Skeletal muscle satellite cell (primary cell): ENCODE results near the gene DMRTA1. TPM values are rescaled to one million over a fixed set of nuclear protein-coding genes. Genes with fewer than 3 reads are reported as not detected.

Source experiments
- H3K27me3 ChIP-seq: 2 replicates; pipeline ENCODE4 v1.7.0; 2013; ENCODE audit warnings: low read length; ENCODE audit not compliant: control insufficient read depth, insufficient read depth
- H3K36me3 ChIP-seq: 2 replicates; pipeline ENCODE4 v1.7.0; 2013; ENCODE audit warnings: mild to moderate bottlenecking, control low read depth, low read length; ENCODE audit not compliant: insufficient read depth
- H3K4me1 ChIP-seq: 2 replicates; pipeline ENCODE4 v1.7.0; 2013; ENCODE audit warnings: low read length; ENCODE audit not compliant: control insufficient read depth, insufficient read depth
- H3K4me2 ChIP-seq: 2 replicates; pipeline ENCODE4 v1.7.0; 2013; ENCODE audit warnings: mild to moderate bottlenecking, low read length
- H3K4me3 ChIP-seq: 2 replicates; pipeline ENCODE4 v1.7.0; 2013; ENCODE audit warnings: low read length
- H3K9ac ChIP-seq: 2 replicates; pipeline ENCODE4 v1.7.0; 2013; ENCODE audit warnings: mild to moderate bottlenecking, low read depth, low read length, moderate library complexity
- H3K9me3 ChIP-seq: replicated peaks from 2 replicates; pipeline ENCODE4 v1.7.0; 2013; ENCODE audit warnings: mild to moderate bottlenecking, control low read depth, low read length
- total RNA-seq: library from RNA; depleted of rRNA; stranded (reverse); fragments of >200 nt; gene quantifications from 2 replicates; pipeline ENCODE4 v1.2.3, GENCODE V29; 2012; rRNA removed

DMRTA1 gene
- under 0.01 and 0.51 TPM in 2 replicates for total RNA-seq

DNA sequence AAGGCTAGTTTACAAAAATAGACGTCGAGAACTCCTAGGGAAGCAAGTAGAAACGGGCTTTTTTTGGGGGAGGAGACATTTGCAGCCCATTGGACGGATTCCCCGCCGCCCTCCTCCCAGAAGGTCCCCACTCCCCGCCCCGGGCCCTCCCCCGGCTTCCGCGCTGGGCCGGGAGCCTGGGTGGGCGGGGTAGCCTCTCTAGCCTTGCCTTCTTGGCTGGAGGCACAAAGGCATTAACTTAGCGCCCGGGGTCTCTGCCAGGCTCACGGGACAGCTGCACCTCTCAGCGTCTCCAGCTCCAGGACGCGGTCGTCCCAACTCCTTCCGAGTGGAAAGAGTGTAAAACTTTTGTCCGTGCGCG, at the start of gene DMRTA1:
DMRTA1 (plus strand) TSS at position 236 of the 361 bp plus-strand sequence. CDS start 242 bp downstream, outside the sequence.
- peak within 1 kb of the TSS; percentile 81 for H3K9ac ChIP-seq
- H3K9me3 ChIP-seq = no peaks in the 10 kb centered on the region
- peak within 1 kb of the TSS; percentile 91 for H3K4me2 ChIP-seq
- no peaks in the 10 kb centered on the region for H3K36me3 ChIP-seq
- H3K4me3 ChIP-seq = peak within 1 kb of the TSS; percentile 93
- H3K27me3 ChIP-seq = no peaks in the 10 kb centered on the region
- H3K4me1 ChIP-seq = peaks cover 8% of the 10 kb centered on the region

DNA sequence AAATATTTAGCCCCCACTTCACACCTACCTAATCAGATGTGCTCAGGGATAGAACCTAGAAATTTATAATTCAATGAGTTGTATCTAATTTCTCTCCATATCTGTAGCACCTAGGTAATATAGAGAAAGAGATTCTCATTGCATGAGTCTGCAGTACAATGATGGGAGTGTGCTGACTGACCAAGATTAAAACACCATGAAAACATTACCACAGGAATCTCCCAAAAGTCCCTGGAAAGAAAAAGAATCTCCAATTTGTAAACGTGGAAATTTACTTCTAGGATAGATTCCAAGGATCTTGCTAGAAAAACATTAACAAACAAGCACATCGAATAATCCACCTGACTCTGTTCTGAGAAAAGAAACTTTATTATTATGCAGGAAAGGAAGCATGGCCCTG, 45.0 kb upstream of the DMRTA1 start:
- no peaks in the 10 kb centered on the region for H3K36me3 ChIP-seq
- no peak overlapping the region for H3K4me3 ChIP-seq
- H3K4me1 ChIP-seq = no peaks in the 10 kb centered on the region
- H3K9ac ChIP-seq = no peak overlapping the region
- H3K9me3 ChIP-seq = no peaks in the 10 kb centered on the region
- H3K4me2 ChIP-seq = no peak overlapping the region
- H3K27me3 ChIP-seq = no peaks in the 10 kb centered on the region

GRCh38 chr9:22405869-22406659, 40.6 kb upstream of the DMRTA1 start:
- Histone ChIP-seq H3K9me3 (no peaks in the 10 kb centered on the region), H3K9ac (no peak overlapping the region), H3K4me2 (no peak overlapping the region), H3K4me1 (no peaks in the 10 kb centered on the region), H3K36me3 (no peaks in the 10 kb centered on the region), H3K4me3 (no peak overlapping the region), H3K27me3 (no peaks in the 10 kb centered on the region)

GRCh38 chr9:22413884-22414283, 32.7 kb upstream of the DMRTA1 start:
- H3K36me3 ChIP-seq = no peaks in the 10 kb centered on the region
- H3K4me1 ChIP-seq = peaks cover 38% of the 10 kb centered on the region
- H3K27me3 ChIP-seq = no peaks in the 10 kb centered on the region
- peak overlapping the region; percentile 11 for H3K4me2 ChIP-seq
- H3K9ac ChIP-seq = no peak overlapping the region
- H3K9me3 ChIP-seq = no peaks in the 10 kb centered on the region
- peak overlapping the region; percentile 2 for H3K4me3 ChIP-seq

GRCh38 chr9:22415941-22416691, 30.5 kb upstream of the DMRTA1 start:
- Histone ChIP-seq H3K4me3 (peak overlapping the region; percentile 12), H3K36me3 (no peaks in the 10 kb centered on the region), H3K9me3 (no peaks in the 10 kb centered on the region), H3K9ac (peak overlapping the region; percentile 57), H3K4me2 (peak overlapping the region; percentile 42), H3K27me3 (no peaks in the 10 kb centered on the region), H3K4me1 (peaks cover 38% of the 10 kb centered on the region)

DNA sequence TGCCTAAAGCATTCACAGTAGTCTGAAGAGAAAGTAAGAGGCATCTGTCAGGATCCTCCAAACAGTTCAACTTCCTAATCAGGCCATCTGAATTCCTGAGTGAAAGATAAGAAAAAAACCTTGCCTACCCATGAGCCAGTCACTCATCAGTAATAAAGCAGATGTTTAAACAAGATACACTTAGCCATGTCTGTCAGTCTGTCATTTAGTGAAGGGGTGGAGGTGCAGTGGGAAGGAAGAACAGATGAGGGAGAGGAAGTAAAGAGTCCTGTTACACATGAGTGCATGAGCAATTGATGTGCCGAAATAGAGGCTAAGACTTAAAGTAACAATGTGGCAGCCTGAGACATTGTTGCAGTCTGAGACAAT, 29.9 kb upstream of the DMRTA1 start:
- Histone ChIP-seq H3K9ac (peak overlapping the region; percentile 57), H3K4me3 (peak overlapping the region; percentile 12)

GRCh38 chr9:22423566-22423965, 23.1 kb upstream of the DMRTA1 start:
- H3K27me3 ChIP-seq = no peaks in the 10 kb centered on the region
- no peak overlapping the region for H3K4me3 ChIP-seq
- no peak overlapping the region for H3K4me2 ChIP-seq
- peaks cover 7% of the 10 kb centered on the region for H3K4me1 ChIP-seq
- no peak overlapping the region for H3K9ac ChIP-seq
- H3K36me3 ChIP-seq = no peaks in the 10 kb centered on the region
- H3K9me3 ChIP-seq = no peaks in the 10 kb centered on the region

More for the DNA sequence above, 29.9 kb upstream of the DMRTA1 start:
- Histone ChIP-seq H3K36me3 (no peaks in the 10 kb centered on the region), H3K9me3 (no peaks in the 10 kb centered on the region), H3K27me3 (no peaks in the 10 kb centered on the region), H3K4me2 (peak overlapping the region; percentile 35), H3K4me1 (peaks cover 38% of the 10 kb centered on the region)

DNA sequence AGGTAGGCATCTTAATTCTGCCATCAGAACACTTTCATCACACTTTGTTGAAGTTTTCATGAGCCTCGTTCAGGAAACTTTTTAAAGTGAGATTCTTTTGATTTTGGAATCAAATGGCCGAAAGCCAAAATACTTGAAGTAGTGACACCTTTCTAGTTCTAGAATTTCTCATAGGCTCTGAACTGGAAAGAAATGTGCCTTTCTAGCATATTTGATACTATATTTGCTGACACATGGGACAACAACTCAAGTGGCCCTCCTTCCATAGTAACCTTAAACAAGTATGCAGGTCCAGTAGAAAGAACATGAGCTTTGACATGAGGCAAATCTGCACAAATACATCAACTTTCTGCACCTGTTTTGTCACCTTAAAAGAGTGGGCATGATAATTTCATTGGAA, 22.0 kb upstream of the DMRTA1 start:
- Histone ChIP-seq H3K9me3 (no peaks in the 10 kb centered on the region), H3K27me3 (no peaks in the 10 kb centered on the region), H3K36me3 (no peaks in the 10 kb centered on the region), H3K4me2 (no peak overlapping the region), H3K9ac (no peak overlapping the region), H3K4me1 (peaks cover 7% of the 10 kb centered on the region), H3K4me3 (no peak overlapping the region)

DNA sequence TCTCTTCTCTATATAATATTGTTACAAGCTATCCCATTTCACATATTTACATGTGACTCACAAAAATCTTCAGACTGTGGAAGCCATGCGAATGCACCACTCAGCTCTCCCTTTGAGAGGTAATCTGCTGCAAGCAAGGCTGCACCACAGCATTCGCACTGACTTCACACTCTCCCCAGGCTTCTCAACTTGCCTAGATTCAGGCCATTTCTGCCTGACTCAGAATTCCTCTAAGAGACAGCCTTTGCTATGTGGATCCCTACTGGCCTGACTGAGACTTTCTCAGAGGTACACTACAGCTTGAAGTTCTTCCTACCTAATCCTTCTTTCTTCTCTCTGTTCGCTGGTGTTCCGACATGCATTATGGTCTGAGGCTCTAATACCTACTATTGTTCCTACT, 21.1 kb upstream of the DMRTA1 start:
- H3K36me3 ChIP-seq = no peaks in the 10 kb centered on the region
- no peaks in the 10 kb centered on the region for H3K27me3 ChIP-seq
- peaks cover 7% of the 10 kb centered on the region for H3K4me1 ChIP-seq
- H3K4me2 ChIP-seq = no peak overlapping the region
- H3K9ac ChIP-seq = no peak overlapping the region
- H3K9me3 ChIP-seq = no peaks in the 10 kb centered on the region
- H3K4me3 ChIP-seq = no peak overlapping the region

- no peaks in the 10 kb centered on the region for H3K36me3 ChIP-seq
- H3K4me2 ChIP-seq = no peak overlapping the region
- H3K4me1 ChIP-seq = peaks cover under 1% of the 10 kb centered on the region
- H3K27me3 ChIP-seq = no peaks in the 10 kb centered on the region
- no peaks in the 10 kb centered on the region for H3K9me3 ChIP-seq
- no peak overlapping the region for H3K9ac ChIP-seq
- H3K4me3 ChIP-seq = no peak overlapping the region
Measured at GRCh38 chr9:22427226-22427880, 19.3 kb upstream of the DMRTA1 start.

DNA sequence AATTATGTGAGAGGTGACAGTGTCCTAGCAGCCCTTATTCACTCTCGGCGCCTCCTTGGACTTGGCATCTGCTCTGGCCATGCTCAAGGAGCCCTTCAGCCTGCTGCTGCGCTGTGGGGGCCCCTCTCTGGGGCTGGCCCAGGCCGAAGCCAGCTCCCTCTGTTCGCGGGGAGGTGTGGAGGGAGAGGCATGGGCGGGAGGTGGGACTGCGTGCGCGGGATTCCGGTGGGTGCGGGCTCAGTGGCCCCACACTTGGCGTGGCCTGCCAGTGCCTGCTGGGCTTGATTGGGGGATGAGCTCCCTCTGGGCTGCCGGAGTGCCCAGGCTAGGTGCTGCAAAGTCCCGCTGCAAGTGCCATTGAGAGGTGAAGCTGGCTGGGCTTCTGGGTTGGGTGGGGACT, 12.9 kb upstream of the DMRTA1 start:
- Histone ChIP-seq H3K4me2 (no peak overlapping the region), H3K4me1 (no peaks in the 10 kb centered on the region), H3K36me3 (no peaks in the 10 kb centered on the region), H3K9ac (no peak overlapping the region), H3K9me3 (no peaks in the 10 kb centered on the region), H3K27me3 (no peaks in the 10 kb centered on the region), H3K4me3 (no peak overlapping the region)
